ENCODE measurements around the gene ZMYND15. TPM values are rescaled to one million over a fixed set of nuclear protein-coding genes. Genes with fewer than 3 reads are reported as not detected.
"Not testable (repeated sequence)": the region's sequence is repeated elsewhere in the genome, so short reads cannot be mapped to it uniquely, and the experiment has no call there.

The ZMYND15 gene
- total RNA-seq, 6 donors from 2014 or later = 3.5 to 22.8 (median 11.9) TPM

DNA sequence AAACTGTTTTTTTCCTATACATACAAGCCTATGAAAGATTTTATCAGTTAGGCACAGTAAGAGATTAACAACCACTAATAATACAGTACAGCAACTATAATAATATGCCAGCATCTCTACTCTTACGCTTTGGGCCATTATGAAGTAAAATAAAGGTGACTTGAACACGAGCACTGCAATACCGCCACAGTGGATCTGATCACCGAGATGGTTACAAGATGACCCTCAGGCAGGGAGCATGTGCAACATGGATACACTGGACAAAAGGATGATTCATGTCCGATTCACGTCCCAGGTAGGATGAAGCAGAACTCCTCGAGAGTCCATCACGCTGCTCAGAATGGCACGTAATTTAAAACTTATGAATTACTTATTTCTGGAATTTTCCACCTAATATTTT is 46.2 kb upstream of the ZMYND15 start:
- DNase-seq (no peak), ATAC-seq (ENCODE audit: low FRiP score in 2 of 2) (no peak)
- Histone ChIP-seq H3K4me3 (no peak overlapping the region), H3K4me1 (peaks cover 0 to 6% (median 0%) of the 10 kb centered on the region in 4 donors), H3K36me3 (peaks cover 0 to 30% (median 5%) of the 10 kb centered on the region in 4 donors), H3K9me3 (no peaks in the 10 kb centered on the region), H3K27ac (no peak overlapping the region), H3K27me3 (no peaks in the 10 kb centered on the region)
- no peak for TF ChIP-seq EP300 (IDR thresholded peaks at IDR 0.05)
- TF ChIP-seq POLR2AphosphoS5 (IDR thresholded peaks at IDR 0.05) = no peak
- TF ChIP-seq, protein P1, sequence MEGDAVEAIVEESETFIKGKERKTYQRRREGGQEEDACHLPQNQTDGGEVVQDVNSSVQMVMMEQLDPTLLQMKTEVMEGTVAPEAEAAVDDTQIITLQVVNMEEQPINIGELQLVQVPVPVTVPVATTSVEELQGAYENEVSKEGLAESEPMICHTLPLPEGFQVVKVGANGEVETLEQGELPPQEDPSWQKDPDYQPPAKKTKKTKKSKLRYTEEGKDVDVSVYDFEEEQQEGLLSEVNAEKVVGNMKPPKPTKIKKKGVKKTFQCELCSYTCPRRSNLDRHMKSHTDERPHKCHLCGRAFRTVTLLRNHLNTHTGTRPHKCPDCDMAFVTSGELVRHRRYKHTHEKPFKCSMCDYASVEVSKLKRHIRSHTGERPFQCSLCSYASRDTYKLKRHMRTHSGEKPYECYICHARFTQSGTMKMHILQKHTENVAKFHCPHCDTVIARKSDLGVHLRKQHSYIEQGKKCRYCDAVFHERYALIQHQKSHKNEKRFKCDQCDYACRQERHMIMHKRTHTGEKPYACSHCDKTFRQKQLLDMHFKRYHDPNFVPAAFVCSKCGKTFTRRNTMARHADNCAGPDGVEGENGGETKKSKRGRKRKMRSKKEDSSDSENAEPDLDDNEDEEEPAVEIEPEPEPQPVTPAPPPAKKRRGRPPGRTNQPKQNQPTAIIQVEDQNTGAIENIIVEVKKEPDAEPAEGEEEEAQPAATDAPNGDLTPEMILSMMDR (IDR thresholded peaks at IDR 0.05) = no peak
- TF ChIP-seq POLR2A (IDR thresholded peaks at IDR 0.05) = no peak
- whole genome bisulfite sequencing, 2 donors = 85 to 87% methylated on average over 9 of the region's 9 CpGs

- Histone ChIP-seq H3K4me1 (peaks cover 0 to 6% (median 0%) of the 10 kb centered on the region in 4 donors), H3K27ac (peak overlapping the region in 2 of 4 donors; percentile 4 to 7), H3K9me3 (no peaks in the 10 kb centered on the region), H3K4me3 (no peak overlapping the region), H3K27me3 (no peaks in the 10 kb centered on the region), H3K36me3 (peaks cover 0 to 8% (median 0%) of the 10 kb centered on the region in 4 donors)
- TF ChIP-seq, protein P1 (IDR thresholded peaks at IDR 0.05) = no peak
- TF ChIP-seq POLR2A (IDR thresholded peaks at IDR 0.05) (no peak), EP300 (IDR thresholded peaks at IDR 0.05) (no peak), POLR2AphosphoS5 (IDR thresholded peaks at IDR 0.05) (no peak)
- ATAC-seq (ENCODE audit: low FRiP score in 2 of 2) (no peak), DNase-seq (no peak)
- 58 to 63% methylated on average over 6 of the region's 6 CpGs for WGBS, 2 donors
These were observed 43.2 kb upstream of the ZMYND15 start for GRCh38 chr17:4696437-4696805.

- not testable (repeated sequence) for H3K27ac ChIP-seq; H3K27me3 ChIP-seq; H3K36me3 ChIP-seq; H3K9me3 ChIP-seq; H3K4me3 ChIP-seq; ATAC-seq (ENCODE audit: low FRiP score in 2 of 2); DNase-seq
- 84 to 89% methylated on average over 13 of the region's 13 CpGs for WGBS, 2 donors
- peaks cover 9 to 20% (median 12%) of the 10 kb centered on the region in 4 donors for H3K4me1 ChIP-seq
These were observed 40.1 kb upstream of the ZMYND15 start for GRCh38 chr17:4699401-4700056.

DNA sequence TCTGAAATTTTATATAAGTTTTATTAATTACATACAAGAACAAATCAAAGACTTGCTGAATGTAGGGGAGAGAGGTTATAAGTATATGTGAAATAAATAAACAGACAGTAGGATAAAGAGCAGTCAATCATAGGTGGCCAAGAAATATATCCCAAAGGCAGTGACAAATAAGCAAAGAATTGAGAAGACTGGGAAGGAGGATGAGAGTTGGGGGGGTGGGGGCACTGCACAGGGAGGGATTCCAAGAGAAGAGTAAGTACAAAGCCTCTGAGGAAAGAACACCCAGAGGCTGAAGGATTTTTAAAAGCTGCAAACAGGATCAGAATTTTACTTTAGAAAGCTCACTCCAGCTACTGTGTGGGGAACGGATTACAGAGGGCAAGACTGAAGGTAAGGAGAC is 38.5 kb upstream of the ZMYND15 start:
- peaks cover 0 to 4% (median 0%) of the 10 kb centered on the region in 4 donors for H3K36me3 ChIP-seq
- H3K27ac ChIP-seq = no peak overlapping the region
- TF ChIP-seq, protein P1 (IDR thresholded peaks at IDR 0.05) = no peak
- TF ChIP-seq EP300 (IDR thresholded peaks at IDR 0.05) (no peak), POLR2AphosphoS5 (IDR thresholded peaks at IDR 0.05) (no peak), POLR2A (IDR thresholded peaks at IDR 0.05) (no peak)
- no peaks in the 10 kb centered on the region for H3K9me3 ChIP-seq
- H3K4me3 ChIP-seq = no peak overlapping the region
- H3K4me1 ChIP-seq = peaks cover 9 to 22% (median 12%) of the 10 kb centered on the region in 4 donors
- DNase-seq (no peak), ATAC-seq (ENCODE audit: low FRiP score in 2 of 2) (no peak)
- WGBS, 2 donors = 73 to 88% methylated on average over 1 of the region's 1 CpG
- no peaks in the 10 kb centered on the region for H3K27me3 ChIP-seq

DNA sequence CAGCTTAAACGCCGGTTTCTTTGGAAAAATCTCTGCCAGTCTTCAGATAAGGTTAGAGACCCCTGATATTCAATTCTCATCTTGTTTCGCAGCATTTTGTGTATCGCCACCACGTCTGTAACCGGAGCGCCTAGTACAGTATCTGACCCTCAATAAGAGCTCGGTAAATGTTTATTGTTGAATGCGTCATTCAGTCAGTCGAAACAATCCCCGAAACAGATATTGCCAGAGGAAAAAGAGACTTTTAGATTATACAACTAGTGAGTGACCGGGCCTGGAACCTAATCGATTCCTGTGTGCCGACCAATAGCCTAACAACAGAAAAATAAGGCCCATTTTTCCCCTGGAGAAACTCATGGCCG is 36.3 kb upstream of the ZMYND15 start:
- Histone ChIP-seq H3K4me3 (peak overlapping the region; percentile 72 to 93 (median 80)), H3K9me3 (no peaks in the 10 kb centered on the region), H3K4me1 (peaks cover 9 to 22% (median 12%) of the 10 kb centered on the region in 4 donors), H3K27ac (peak overlapping the region; percentile 71 to 92 (median 80)), H3K27me3 (no peaks in the 10 kb centered on the region), H3K36me3 (no peaks in the 10 kb centered on the region)
- no peak for DNase-seq
- no peak for ATAC-seq (ENCODE audit: low FRiP score in 2 of 2)
- TF ChIP-seq POLR2AphosphoS5 (IDR thresholded peaks at IDR 0.05) = no peak
- TF ChIP-seq, protein P1 (IDR thresholded peaks at IDR 0.05) = no peak
- TF ChIP-seq POLR2A (IDR thresholded peaks at IDR 0.05) = no peak
- TF ChIP-seq EP300 (IDR thresholded peaks at IDR 0.05) = no peak
- WGBS, 2 donors = 7 to 8% methylated on average over 15 of the region's 15 CpGs

- H3K27ac ChIP-seq = peak overlapping the region in 3 of 4 donors; percentile 71 to 86 (median 74)
- H3K36me3 ChIP-seq = not testable (repeated sequence)
These were observed 35.1 kb upstream of the ZMYND15 start for GRCh38 chr17:4704574-4704907.

More at GRCh38 chr17:4704574-4704907, 35.1 kb upstream of the ZMYND15 start:
- 51 to 55% methylated on average over 14 of the region's 14 CpGs for WGBS, 2 donors
- peaks cover 9 to 26% (median 12%) of the 10 kb centered on the region in 4 donors for H3K4me1 ChIP-seq
- H3K27me3 ChIP-seq; ATAC-seq (ENCODE audit: low FRiP score in 2 of 2); DNase-seq; H3K9me3 ChIP-seq: not testable (repeated sequence)
- peak overlapping the region; percentile 72 to 93 (median 80) for H3K4me3 ChIP-seq
